Measurements from ENCODE around the gene MPV17.
"Not testable (repeated sequence)": the region's sequence is repeated elsewhere in the genome, so short reads cannot be mapped to it uniquely, and the experiment has no call there.

Gene MPV17

DNA sequence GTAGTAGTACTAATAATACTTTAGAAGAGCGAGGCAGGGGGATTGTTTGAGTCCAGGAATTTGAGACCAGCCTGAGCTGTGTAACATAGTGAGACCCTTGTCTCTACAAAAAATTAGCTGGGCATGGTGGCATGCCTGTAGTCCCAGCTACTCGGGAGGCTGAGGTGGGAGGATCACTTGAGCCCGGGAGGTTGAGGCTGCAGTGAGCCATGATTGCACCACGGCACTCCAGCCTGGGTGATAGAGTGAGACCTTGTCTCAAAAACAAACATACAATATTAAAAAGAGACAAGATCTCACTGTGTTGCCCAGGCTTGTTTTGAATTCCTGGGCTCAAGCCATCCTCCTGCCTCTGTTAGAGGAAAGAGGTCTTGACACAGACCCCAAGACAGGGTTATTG, 22.3 kb downstream of the MPV17 start:
- not testable (repeated sequence) for H3K4me3 ChIP-seq (ENCODE audit: low read depth, low read length)

DNA sequence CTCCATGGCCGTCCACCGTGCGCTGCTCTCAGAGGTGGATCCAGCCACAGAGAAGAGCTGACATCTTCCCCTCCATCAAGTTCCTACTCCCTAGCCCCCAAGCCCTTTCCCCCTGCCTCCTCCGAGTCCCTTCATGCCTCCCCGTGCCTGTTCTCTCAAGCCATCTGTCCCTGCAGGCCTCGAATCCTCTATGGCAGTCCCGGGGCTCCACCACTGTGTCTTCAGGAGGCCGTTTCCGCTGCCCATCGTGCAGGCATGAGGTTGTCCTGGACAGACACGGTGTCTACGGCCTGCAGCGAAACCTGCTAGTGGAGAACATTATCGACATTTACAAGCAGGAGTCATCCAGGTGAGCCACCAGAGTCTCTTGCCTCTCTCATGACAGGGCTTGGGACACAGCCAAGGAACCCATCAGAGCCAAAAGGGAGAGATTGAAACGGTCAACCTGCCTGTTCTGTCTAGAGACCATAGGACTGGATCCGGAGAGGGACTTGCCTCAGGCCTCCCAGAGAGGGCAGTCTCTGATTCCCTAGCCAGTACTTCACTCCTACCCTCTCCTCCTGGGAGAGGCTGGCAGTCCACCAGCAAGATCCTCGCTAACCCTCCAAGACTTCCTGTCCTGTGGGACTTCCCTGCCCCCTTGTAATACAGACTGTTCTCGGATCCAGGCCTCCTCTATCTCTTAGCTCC, 24.4 kb downstream of the MPV17 start:
- H3K4me3 ChIP-seq (ENCODE audit: low read depth, low read length) = no peak overlapping the region

DNA sequence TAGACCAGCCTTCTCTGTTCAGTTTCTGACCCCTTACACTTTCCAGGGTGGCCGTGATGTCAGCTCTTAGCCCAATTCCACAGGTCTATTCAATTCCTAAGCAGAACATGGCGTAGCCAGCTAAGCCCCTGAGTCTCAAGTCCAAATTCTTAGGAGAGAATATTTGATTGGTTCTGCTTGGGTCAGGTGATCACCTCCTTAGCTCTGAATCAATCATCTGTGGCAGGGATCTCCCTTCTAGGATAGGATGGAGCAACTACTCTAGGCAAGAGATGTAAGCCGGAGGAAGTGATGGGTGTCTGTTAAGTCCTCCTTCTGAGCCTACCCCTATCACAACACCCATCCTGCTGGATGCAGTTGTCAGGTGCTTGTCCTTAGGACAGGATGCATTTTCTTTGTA, 25.7 kb downstream of the MPV17 start:
- no peak overlapping the region for H3K4me3 ChIP-seq (ENCODE audit: low read depth, low read length)

DNA sequence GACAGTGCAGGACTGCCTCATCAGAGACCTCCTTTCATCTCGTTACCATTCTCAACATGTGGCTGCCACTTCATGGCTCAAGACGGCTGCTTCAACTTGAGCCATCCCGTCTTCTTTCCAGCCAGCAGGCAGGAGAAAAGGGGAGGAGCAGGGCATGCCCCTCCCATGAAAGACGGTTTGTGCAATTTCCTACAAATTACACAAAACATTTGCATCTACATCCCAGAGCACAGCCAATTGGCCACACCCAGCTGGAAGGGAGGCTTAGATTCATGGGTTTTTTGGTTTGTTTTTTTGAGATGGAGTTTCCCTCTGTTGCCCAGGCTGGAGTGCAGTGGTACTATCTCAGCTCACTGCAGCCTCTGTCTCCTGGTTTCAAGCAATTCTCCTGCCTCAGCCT, 26.4 kb downstream of the MPV17 start:
- H3K4me3 ChIP-seq (ENCODE audit: low read depth, low read length) = no peak overlapping the region

DNA sequence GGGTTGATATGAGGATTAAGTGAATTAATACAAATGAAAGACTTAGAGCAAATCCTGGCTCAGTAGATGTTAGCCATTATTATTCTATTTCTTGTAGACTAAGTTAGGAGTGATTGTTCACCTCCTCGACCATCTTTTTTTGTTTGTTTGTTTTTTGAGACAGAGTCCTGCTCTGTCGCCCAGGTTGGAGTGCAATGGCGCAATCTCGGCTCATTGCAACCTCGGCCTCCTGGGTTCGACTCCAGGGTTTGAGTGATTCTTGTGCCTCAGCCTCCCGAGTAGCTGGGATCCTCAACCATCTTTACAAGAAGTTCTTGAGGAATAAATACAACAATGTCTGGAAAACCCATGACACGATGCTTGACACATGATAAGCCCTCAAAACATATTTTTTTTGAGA, 28.0 kb downstream of the MPV17 start:
- no peak overlapping the region for H3K4me3 ChIP-seq (ENCODE audit: low read depth, low read length)

DNA sequence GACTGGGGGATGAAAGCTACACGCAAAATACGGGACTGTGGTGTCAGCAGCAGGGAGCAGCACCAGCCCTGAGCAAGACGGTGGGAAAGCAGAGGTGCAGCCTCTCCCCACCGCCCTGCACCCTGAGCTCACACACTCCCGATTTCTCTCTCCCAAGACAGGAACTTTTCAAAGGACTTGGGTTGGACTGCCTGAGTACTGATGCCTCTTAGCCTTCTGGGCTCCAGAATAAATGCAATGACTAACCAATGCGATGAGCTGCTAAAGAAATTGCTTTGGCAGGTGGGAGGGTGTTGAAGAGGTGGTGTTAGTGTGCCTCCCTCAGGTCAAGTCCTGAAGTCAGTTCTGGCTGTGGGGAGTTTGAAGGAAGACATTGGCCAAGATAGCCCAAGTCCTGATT, 31.0 kb downstream of the MPV17 start:
- H3K4me3 ChIP-seq (ENCODE audit: low read depth, low read length) = no peak overlapping the region

DNA sequence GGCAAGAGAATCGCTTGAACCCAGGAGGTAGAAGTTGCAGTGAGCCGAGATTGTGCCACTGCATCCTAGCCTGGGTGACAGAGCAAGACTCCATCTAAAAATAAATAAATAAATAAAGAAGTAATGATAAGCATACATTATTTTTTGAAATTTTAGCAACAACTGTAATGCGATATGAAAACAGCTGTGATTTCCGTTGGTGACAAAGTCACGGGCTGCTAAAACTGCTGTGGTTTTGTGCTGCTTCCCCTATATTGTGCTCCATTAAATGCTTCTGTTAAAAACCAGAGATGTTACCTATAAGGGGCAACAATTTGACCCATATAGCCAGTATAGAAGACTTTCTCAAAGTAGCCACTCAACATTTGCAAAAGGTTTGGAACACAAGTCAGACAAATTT, 32.3 kb downstream of the MPV17 start:
- no peak overlapping the region for H3K4me3 ChIP-seq (ENCODE audit: low read depth, low read length)

DNA sequence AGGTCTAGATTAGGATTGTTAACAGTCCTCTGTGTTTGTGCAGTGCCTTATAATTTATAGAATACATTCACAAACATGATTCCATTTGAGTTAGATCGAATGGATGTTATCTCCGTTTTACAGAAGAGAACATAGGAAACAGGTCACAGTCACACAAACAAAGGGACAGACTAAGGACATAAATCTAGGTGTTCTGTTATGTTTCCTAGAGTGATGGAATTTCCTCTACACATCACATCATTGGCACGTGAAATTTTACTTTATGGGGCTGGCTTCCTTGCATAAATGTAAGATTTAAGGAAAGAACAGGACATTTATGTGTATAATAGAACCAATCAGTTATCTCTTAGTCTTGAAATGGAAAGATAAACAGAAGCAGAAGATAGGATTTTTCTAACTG, 34.3 kb downstream of the MPV17 start:
- H3K4me3 ChIP-seq (ENCODE audit: low read depth, low read length) = no peak overlapping the region

DNA sequence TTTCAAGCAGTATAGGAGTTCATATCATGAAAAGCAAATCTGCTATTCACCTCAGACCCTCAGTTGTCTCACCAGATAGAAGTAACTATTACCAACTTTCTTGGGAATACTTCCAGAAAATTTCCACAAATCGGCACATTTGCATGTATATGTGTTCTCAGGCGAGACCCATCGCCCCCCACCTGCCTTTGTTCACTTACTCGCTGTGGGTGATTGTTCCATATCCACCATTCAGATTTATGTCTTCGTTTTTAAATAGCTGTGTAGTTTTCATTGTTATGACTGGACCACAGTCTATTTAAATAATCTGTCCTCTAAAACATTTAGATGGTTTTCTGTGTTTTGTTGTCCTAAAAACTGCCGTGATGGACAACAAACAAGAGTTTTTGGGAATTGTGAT, 37.4 kb downstream of the MPV17 start:
- no peak overlapping the region for H3K4me3 ChIP-seq (ENCODE audit: low read depth, low read length)

DNA sequence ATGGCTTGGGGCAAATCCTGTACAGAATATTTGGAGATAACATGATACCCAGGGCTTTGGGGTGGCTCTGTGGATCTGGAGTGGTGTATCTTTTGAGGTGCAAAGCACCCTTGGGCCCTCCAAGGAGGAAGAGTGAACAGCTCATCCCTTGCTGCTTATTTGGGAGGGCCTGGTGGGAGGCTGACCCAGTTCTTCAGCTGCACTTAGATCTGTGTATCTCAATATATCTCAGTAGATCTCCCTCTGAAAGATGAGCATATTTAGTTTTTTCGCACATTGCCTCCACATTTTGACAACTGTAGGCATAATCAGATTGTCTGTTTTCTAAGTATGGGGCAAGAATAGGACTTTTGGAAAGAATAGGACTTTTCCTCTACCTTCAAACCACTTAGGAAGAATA, 37.9 kb downstream of the MPV17 start:
- H3K4me3 ChIP-seq (ENCODE audit: low read depth, low read length) = no peak overlapping the region

DNA sequence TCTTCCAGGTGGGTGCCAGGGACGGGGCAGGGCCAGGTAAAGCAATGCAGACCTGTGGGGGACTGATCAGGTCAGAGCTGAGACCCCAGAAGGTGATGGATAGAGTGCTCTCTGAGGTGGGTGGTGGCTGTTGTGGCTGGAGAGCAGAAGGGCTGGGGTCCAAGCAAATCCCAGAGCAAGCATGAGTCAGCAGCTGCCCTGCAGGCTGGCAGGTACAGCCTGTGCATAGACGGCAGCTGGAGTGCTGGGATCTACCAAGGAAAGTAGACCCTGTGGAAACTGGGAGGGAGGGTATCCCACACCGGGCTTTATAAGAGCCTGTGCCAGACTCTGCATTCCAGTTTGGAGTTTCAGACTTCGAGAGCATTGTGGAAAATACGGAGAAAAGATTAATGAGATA, 40.0 kb downstream of the MPV17 start:
- no peak overlapping the region for H3K4me3 ChIP-seq (ENCODE audit: low read depth, low read length)

DNA sequence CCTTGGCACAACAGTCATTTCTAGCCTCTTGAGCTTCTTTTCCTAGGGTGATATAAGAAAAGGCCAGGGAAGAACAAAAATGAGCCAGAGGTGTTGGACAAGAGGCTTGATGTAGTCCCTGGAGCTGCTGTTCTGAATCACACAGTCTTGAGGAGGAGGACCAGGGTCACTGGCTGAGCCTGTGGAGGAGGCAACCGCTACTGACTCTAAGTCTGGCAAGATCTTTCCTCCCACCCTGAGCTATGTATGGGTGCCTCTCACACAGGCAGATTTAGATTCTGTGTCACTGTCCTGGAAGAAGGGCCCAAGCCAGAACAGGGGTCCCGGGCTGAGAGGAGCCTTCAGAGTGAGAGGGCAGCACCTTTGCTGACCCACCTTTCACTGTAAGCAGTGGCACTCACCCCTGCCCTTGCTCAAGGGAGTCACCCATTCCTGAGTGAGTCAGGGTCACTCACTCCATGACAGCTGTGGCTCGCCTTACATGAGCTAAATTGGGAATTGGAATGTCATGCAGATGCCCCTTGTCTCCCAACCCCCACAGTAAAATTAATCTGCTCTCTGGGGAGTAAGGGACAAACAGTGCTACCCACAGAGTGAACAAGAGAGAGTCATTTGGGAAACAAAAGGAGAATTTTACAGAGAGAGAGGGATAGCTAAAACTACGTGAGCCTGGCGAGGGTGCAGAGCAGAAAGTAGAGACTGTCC, 40.9 kb downstream of the MPV17 start, which contains the start of gene TRIM54:
Gene TRIM54, plus strand, starts transcription at position 575 of the 705 bp plus-strand sequence. CDS start 303 bp downstream, outside the sequence.
- peak within 1 kb of the TSS; percentile 6 for H3K4me3 ChIP-seq (ENCODE audit: low read depth, low read length)

DNA sequence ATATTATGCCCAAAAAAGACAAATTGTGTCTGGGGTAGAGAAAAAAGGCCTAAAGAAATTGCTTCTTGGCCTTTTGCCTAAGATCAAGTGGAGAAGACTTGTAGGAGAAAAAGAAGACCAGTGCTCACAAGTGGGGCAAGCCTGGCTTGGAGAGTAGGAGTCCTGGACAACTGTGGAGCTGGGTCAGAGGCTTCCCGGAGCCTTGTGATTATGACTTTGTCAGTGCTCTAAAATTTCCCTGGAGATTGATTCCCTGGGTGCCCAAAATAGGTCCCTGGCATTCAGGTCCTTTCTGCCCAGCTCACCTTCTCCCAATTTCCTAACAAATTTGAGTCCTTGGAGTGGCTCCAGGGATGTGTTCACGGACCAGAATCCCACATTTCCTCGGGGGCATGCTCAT, 41.5 kb downstream of the MPV17 start:
- H3K4me3 ChIP-seq (ENCODE audit: low read depth, low read length) = no peak overlapping the region

DNA sequence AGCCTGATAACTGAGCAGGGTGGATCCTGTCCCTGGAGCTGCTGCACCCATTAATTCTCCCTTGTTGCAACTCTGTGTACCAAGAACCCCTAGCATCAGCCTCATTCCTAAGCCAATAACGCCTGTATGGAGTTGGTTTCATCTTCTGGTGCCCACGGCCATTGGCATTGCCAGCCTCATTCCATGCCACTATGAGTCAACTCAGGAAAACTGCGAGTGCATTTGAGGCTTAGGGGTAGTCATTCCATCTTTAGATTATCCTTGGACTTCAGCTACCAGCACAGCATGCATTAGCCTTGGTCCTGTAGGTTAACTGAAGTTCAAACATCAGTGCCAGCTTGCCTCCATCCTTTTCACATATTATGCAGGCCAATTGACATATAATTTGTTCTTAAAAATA, 42.1 kb downstream of the MPV17 start:
- no peak overlapping the region for H3K4me3 ChIP-seq (ENCODE audit: low read depth, low read length)

DNA sequence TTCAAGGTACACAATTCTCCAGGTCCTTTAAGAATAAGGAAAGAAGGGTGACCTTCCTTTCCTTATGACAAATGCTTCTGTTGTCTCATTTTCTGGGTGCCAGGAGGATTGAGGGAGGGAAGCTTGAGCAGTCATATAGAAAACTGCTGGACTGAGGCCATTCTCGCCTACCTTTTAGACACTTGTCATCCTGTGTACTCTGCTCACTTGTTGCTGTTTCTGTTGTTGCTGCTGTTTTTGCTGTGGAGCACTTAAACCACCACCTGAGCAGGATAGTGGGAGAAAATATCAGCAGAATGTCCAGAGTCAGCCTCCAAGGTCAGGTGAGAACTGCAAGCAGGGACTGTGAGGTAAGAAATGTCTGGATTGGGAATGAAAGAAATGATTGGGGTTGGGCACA, 44.9 kb downstream of the MPV17 start:
- H3K4me3 ChIP-seq (ENCODE audit: low read depth, low read length) = no peak overlapping the region

DNA sequence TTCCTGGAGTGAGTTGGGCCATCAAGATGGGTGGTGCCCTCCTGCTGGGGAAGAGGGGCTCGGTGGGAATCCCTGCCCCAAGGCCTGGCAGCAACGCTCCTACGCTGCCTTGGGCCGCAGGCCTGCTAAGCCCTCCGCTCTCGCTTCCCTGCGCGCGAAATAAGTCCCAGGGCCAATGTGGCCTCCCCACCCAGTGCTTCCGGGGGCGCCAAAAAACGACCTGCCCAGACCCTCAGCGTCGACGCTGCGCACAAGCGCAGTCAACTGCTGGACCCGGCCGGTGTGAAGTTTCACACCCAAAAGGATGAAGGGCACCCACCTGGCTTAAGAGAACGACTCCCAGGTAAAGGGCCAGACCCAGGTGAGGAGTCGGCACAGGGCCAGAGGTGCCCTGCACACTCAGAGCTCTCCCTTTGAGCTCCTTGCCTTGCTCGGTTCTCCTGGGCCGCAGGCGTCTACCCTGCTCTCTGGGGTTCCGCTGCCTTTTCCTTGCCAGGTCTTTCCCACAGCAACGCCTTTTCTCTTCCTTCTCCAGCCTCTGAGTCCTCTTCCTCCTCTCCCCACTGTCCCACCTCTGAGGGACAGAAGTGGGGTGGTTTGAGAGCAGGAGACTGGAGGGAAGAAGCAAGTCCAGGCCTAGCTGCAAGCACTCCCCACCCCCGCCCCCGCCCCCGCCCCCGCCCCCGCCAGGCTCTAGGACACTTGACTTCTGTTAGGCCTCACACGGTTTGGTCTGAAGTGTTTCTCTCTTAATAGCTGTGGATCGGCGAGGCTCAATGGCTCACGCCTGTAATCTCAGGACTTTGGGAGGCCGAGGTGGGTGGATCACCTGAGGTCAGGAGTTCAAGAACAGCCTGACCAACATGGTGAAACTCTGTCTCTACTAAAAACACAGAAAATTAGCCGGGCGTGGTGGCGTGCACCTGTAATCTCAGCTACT, 47.4 kb downstream of the MPV17 start, which contains the start of gene DNAJC5G:
Gene DNAJC5G, plus strand, starts transcription at position 223 of the 940 bp plus-strand sequence. CDS start 1,296 bp downstream, outside the sequence.
- no peak within 1 kb of the TSS for H3K4me3 ChIP-seq (ENCODE audit: low read depth, low read length)

DNA sequence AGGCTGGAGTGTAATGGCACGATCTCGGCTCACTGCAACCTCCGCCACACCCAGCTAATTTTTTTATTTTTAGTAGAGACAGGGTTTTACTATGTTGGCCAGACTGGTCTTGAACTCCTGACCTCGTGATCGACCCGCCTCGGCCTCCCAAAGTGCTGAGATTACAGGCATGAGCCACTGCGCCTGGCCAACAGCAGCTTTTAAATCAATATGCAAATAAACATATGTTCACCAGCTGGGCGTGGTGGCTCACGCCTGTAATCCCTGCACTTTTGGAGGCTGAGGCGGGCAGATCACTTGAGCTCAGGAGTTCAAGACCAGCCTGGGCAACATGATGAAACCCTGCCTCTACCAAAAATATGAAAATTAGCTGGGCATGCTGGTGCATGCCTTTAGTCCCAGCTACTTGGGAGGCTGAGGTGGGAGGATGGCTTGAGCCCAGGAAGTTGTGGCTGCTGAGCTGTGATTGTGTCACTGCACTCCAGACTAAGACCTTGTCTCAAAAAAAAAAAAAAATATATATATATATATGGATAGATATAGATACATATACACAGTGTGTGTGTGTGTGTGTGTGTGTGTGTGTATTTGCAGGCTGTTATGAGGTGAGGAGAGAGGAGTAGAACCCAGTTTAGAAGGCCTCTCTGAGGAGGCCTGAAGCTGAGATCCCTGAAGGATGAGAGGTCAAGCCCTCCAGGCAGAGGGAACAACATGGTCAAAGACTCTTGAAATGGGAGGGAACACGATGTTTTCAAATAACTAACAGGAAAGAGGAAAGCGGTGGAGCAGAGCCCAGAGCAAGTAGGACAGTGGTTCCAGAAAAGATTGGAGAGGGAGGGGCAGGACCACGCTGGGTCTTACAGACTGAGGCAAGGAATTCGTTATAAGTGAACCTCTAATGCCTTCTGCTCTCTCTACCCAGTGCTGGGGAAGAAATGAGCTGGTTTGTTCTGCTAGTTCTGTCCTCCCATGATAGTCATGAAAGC, 50.1 kb downstream of the MPV17 start:
- H3K4me3 ChIP-seq (ENCODE audit: low read depth, low read length) = not testable (repeated sequence)

DNA sequence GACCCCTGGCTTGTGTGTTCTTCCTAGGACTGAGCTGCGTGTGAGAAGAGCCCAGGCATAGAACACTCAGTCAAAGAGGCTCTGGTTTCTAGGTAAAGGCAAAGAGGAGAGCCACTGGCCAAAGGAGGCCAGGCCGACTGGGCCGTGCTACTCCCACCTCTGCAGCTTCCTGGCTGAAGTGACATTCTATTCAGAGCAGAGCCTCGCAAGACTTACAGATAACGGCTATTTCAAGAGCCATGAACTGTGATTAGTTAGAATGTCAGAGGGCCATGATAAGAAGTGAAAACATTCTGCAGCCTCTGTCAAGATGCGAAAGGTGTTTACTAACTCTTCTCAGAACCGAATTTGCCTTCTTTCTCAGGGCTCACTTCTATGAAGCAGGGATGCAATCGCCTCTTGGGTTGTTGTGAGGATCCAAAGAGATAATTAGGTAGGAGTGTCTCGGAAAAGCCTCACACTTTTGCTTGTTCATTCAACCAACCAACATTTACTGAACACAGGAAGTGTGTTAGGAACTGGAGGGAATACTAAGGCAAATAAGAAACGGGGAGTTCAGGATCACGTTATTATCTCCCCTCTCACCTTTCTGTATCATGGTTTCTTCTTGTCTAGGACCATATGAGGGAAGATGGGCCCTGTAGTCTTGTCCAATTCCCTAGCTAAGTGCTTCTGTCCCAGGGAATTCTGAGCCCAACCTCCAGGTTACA, 51.1 kb downstream of the MPV17 start:
- no peak overlapping the region for H3K4me3 ChIP-seq (ENCODE audit: low read depth, low read length)

DNA sequence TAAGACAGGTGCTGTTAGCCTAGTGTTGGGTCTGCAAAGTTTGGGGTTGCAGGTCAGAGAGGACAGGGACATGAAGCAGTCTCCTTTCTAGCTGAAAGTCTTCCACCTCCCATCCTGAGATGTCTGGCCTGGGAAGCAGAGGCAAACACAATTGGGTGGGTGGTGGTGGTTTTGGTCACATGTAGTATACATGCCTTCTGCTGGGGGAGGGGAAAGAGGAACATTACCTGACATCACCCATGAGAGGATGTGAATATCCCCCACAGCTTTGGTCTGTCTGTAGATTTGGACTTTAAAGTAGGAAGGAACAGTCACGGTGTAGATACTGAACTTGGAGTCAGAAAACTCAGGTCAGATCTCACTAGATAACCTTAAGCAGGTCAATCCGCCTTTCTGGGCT, 52.2 kb downstream of the MPV17 start:
- H3K4me3 ChIP-seq (ENCODE audit: low read depth, low read length) = no peak overlapping the region

DNA sequence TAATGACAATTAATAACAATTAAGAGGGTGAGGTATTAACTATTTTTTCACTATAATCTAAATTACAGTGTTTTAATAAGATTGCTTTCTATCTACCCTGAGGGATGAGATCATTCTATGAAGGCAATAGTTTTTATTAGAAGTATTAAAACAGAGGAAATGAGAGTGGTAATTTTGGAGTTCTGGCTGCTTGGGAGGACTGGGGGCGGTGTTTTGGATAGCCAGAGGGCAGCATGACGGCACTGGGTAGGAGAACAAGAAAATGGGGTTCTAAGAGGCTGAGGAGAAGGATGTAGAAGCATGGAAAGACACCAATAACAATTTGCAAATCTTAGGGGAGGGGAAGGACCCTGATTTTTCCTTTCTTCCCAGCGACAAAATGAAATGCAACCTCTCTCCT, 52.8 kb downstream of the MPV17 start:
- no peak overlapping the region for H3K4me3 ChIP-seq (ENCODE audit: low read depth, low read length)
